ENCODE results near the gene SV2C. TPM values are rescaled to one million over a fixed set of nuclear protein-coding genes. Genes with fewer than 3 reads are reported as not detected.

Gene SV2C
- total and polyA plus RNA-seq, 2 of the 13 experiments (the other 11 are each of a cell fraction or from before 2014, with no cell fraction given) = not detected

GRCh38 chr5:76177978-76178377 is 94.8 kb downstream of the SV2C start:
- Histone ChIP-seq H3K9me3 (ENCODE audit: low read length) (no peaks in the 10 kb centered on the region), H3K27me3 (ENCODE audit: control insufficient read depth in 1 of 2, insufficient read depth in 2 of 2, low read length in 2 of 2) (peaks cover 0 to 9% of the 10 kb centered on the region in 2 experiments; a peak in 2 of 5 replicates), H3K4me3 (replicated peaks in 1 of 3; ENCODE audit: insufficient read depth in 1 of 3, low read depth in 2 of 3, low read length in 3 of 3) (no peak overlapping the region), H3K4me2 (ENCODE audit: low read depth, low read length) (no peak overlapping the region), H3K27ac (ENCODE audit: extremely low read length, insufficient read depth, low read length) (no peak overlapping the region), H4K20me1 (ENCODE audit: insufficient read depth, low read length) (no peaks in the 10 kb centered on the region), H3K79me2 (ENCODE audit: insufficient read depth, low read length) (no peaks in the 10 kb centered on the region), H3K36me3 (replicated peaks in 1 of 2; ENCODE audit: control insufficient read depth in 1 of 2, insufficient read depth in 2 of 2, low read length in 2 of 2) (no peaks in the 10 kb centered on the region), H2AFZ (ENCODE audit: low read length) (no peak overlapping the region), H3K4me1 (ENCODE audit: insufficient read depth, low read length) (no peaks in the 10 kb centered on the region), H3K9ac (ENCODE audit: insufficient read depth, low read depth, low read length) (no peak overlapping the region)
- ChIA-PET CTCF (ENCODE audit: low intra/inter-chr PET ratio, low total read pairs) (no interaction called here), POLR2A (no interaction called here)
- intact Hi-C loops (cut with micrococcal nuclease; ENCODE audit: unreplicated experiment) = no loop called here
- ATAC-seq = no peak
- BruUV-seq (replicated peaks) = no TSS peak
- no peak for FAIRE-seq
- DNase-seq (ENCODE audit: low spot score) = no peak
- in situ Hi-C loops (cut with HindIII; ENCODE audit: extremely low pct_ligation_motif_present, low pct_unique_long_range_greater_than_20kb) = loop anchor here (5.0 kb wide), 1 partner anchor 441 kb away; no protein-coding TSS in a partner anchor
- TF ChIP-seq REXO4 (CRISPR knock-in tag; IDR thresholded peaks at IDR 0.05; ENCODE audit: borderline replicate concordance) = no peak
- no peak for TF ChIP-seq ASH2L (IDR thresholded peaks at IDR 0.05; ENCODE audit: insufficient read length, low read depth, low read length)
- TF ChIP-seq KLF9 (CRISPR knock-in tag; IDR thresholded peaks at IDR 0.05; ENCODE audit: low read depth) = no peak
- TF ChIP-seq RCOR2 (CRISPR knock-in tag; IDR thresholded peaks at IDR 0.05) = no peak
- no peak for TF ChIP-seq ZSCAN25 (CRISPR knock-in tag; IDR thresholded peaks at IDR 0.05)
- no peak for TF ChIP-seq CSRNP2 (CRISPR knock-in tag; conservative IDR thresholded peaks at IDR 0.05; ENCODE audit: low read depth)
- TF ChIP-seq FOSL1 (CRISPR knock-in tag; IDR thresholded peaks at IDR 0.05; ENCODE audit: borderline replicate concordance) = no peak
- TF ChIP-seq ZFP36L1 (CRISPR knock-in tag; IDR thresholded peaks at IDR 0.05) = no peak
- TF ChIP-seq THAP8 (CRISPR knock-in tag; IDR thresholded peaks at IDR 0.05; ENCODE audit: borderline replicate concordance) = no peak
- no peak for TF ChIP-seq HNF4A (CRISPR knock-in tag; IDR thresholded peaks at IDR 0.05)
- TF ChIP-seq TARDBP (CRISPR knock-in tag; IDR thresholded peaks at IDR 0.05) = no peak
- TF ChIP-seq NCOR1 (IDR thresholded peaks at IDR 0.05; ENCODE audit: borderline replicate concordance, low read length) = no peak
- TF ChIP-seq ZXDC (CRISPR knock-in tag; IDR thresholded peaks at IDR 0.05) = no peak
- no peak for TF ChIP-seq EHMT2 (IDR thresholded peaks at IDR 0.05; ENCODE audit: borderline replicate concordance, low read depth, low read length)
- TF ChIP-seq ZNF639 (CRISPR knock-in tag; conservative IDR thresholded peaks at IDR 0.05) = no peak
- TF ChIP-seq FOSL2 (CRISPR knock-in tag; IDR thresholded peaks at IDR 0.05) = no peak
- TF ChIP-seq HMGXB4 (CRISPR knock-in tag; IDR thresholded peaks at IDR 0.05; ENCODE audit: borderline replicate concordance in 1 of 2, low read depth in 1 of 2) = no peak
